ENCODE results near the gene PSTPIP1. TPM values are rescaled to one million over a fixed set of nuclear protein-coding genes. Genes with fewer than 3 reads are reported as not detected.

The PSTPIP1 gene
- total and polyA plus RNA-seq, 2 of the 13 experiments (the other 11 are each of a cell fraction or from before 2014, with no cell fraction given), result 4.4 to 8.7 TPM

- Histone ChIP-seq H4K20me1 (ENCODE audit: insufficient read depth, low read length) (no peaks in the 10 kb centered on the region), H3K36me3 (replicated peaks in 1 of 2; ENCODE audit: control insufficient read depth in 1 of 2, insufficient read depth in 2 of 2, low read length in 2 of 2) (no peaks in the 10 kb centered on the region), H3K9me3 (ENCODE audit: low read length) (no peaks in the 10 kb centered on the region), H2AFZ (ENCODE audit: low read length) (no peak overlapping the region), H3K27ac (ENCODE audit: extremely low read length, insufficient read depth, low read length) (no peak overlapping the region), H3K4me3 (replicated peaks in 1 of 3; ENCODE audit: insufficient read depth in 1 of 3, low read depth in 2 of 3, low read length in 3 of 3) (no peak overlapping the region), H3K9ac (ENCODE audit: insufficient read depth, low read depth, low read length) (no peak overlapping the region), H3K79me2 (ENCODE audit: insufficient read depth, low read length) (no peaks in the 10 kb centered on the region), H3K4me1 (ENCODE audit: insufficient read depth, low read length) (peaks cover 27% of the 10 kb centered on the region), H3K4me2 (ENCODE audit: low read depth, low read length) (no peak overlapping the region), H3K27me3 (ENCODE audit: control insufficient read depth in 1 of 2, insufficient read depth in 2 of 2, low read length in 2 of 2) (peaks cover 7 to 35% of the 10 kb centered on the region in 2 experiments; a peak in 4 of 5 replicates)
- ATAC-seq, result no peak
- DNase-seq (ENCODE audit: low spot score), result no peak
- no TSS peak for BruUV-seq (replicated peaks)
- POLR2A ChIA-PET, result no interaction called here
- FAIRE-seq, result no peak
- CTCF ChIA-PET (ENCODE audit: low intra/inter-chr PET ratio, low total read pairs), result no interaction called here
- in situ Hi-C loops (cut with HindIII; ENCODE audit: extremely low pct_ligation_motif_present, low pct_unique_long_range_greater_than_20kb) (no loop called here), intact Hi-C loops (cut with micrococcal nuclease; ENCODE audit: unreplicated experiment) (no loop called here)
- TF ChIP-seq MNT (IDR thresholded peaks at IDR 0.05) (peak; percentile 98), ZNF569 (CRISPR knock-in tag; IDR thresholded peaks at IDR 0.05; ENCODE audit: borderline replicate concordance) (no peak)
- 0% methylated on average over 3 of the region's 12 CpGs for WGBS (ENCODE audit: low lambda C conversion rate)
Observed at GRCh38 chr15:77026501-77027110, 31.7 kb downstream of the PSTPIP1 start.

GRCh38 chr15:77027111-77027696, 32.3 kb downstream of the PSTPIP1 start:
- 33% methylated on average over 4 of the region's 12 CpGs for WGBS (ENCODE audit: low lambda C conversion rate)
- Histone ChIP-seq H3K4me2 (ENCODE audit: low read depth, low read length) (no peak overlapping the region), H3K9ac (ENCODE audit: insufficient read depth, low read depth, low read length) (no peak overlapping the region), H4K20me1 (ENCODE audit: insufficient read depth, low read length) (no peaks in the 10 kb centered on the region), H3K36me3 (replicated peaks in 1 of 2; ENCODE audit: control insufficient read depth in 1 of 2, insufficient read depth in 2 of 2, low read length in 2 of 2) (no peaks in the 10 kb centered on the region), H3K79me2 (ENCODE audit: insufficient read depth, low read length) (no peaks in the 10 kb centered on the region), H3K27ac (ENCODE audit: extremely low read length, insufficient read depth, low read length) (no peak overlapping the region), H2AFZ (ENCODE audit: low read length) (no peak overlapping the region), H3K27me3 (ENCODE audit: control insufficient read depth in 1 of 2, insufficient read depth in 2 of 2, low read length in 2 of 2) (peaks cover 7 to 31% of the 10 kb centered on the region in 2 experiments; a peak in 4 of 5 replicates), H3K9me3 (ENCODE audit: low read length) (no peaks in the 10 kb centered on the region), H3K4me3 (replicated peaks in 1 of 3; ENCODE audit: insufficient read depth in 1 of 3, low read depth in 2 of 3, low read length in 3 of 3) (no peak overlapping the region), H3K4me1 (ENCODE audit: insufficient read depth, low read length) (peaks cover 31% of the 10 kb centered on the region)
- no TSS peak for BruUV-seq (replicated peaks)
- ChIA-PET POLR2A (no interaction called here), CTCF (ENCODE audit: low intra/inter-chr PET ratio, low total read pairs) (no interaction called here)
- ATAC-seq, result no peak
- in situ Hi-C loops (cut with HindIII; ENCODE audit: extremely low pct_ligation_motif_present, low pct_unique_long_range_greater_than_20kb), result no loop called here
- no peak for FAIRE-seq
- intact Hi-C loops (cut with micrococcal nuclease; ENCODE audit: unreplicated experiment), result no loop called here
- no peak for DNase-seq (ENCODE audit: low spot score)
- TF ChIP-seq PHF5A (CRISPR knock-in tag; IDR thresholded peaks at IDR 0.05; ENCODE audit: low read depth, unreplicated experiment), result no peak
- no peak for TF ChIP-seq ZNF484 (CRISPR knock-in tag; IDR thresholded peaks at IDR 0.05; ENCODE audit: borderline replicate concordance, low read depth)
- TF ChIP-seq ZBTB39 (CRISPR knock-in tag; IDR thresholded peaks at IDR 0.05), result no peak
- TF ChIP-seq TIGD3 (CRISPR knock-in tag; IDR thresholded peaks at IDR 0.05; ENCODE audit: borderline replicate concordance), result no peak
- TF ChIP-seq SALL2 (CRISPR knock-in tag; IDR thresholded peaks at IDR 0.05), result no peak
- TF ChIP-seq ZFP36L2 (CRISPR knock-in tag; IDR thresholded peaks at IDR 0.05), result no peak
- no peak for TF ChIP-seq ZC3H4 (CRISPR knock-in tag; IDR thresholded peaks at IDR 0.05; ENCODE audit: borderline replicate concordance)
- no peak for TF ChIP-seq MEIS1 (CRISPR knock-in tag; IDR thresholded peaks at IDR 0.05; ENCODE audit: borderline replicate concordance)
- TF ChIP-seq PLSCR1 (CRISPR knock-in tag; IDR thresholded peaks at IDR 0.05; ENCODE audit: borderline replicate concordance), result no peak

Measured in HepG2 (cell line).